PC-9 (cell line): Measurements from ENCODE around the gene HMX2.

Experiments used
- CTCF ChIP-seq: fragments of 200-600 bp; sonication (generic); conservative IDR thresholded peaks from 2 replicates; pipeline ENCODE4 v1.6.1; 2017; ENCODE audit warnings: mixed run types, antibody characterized with exemption, mild to moderate bottlenecking, moderate library complexity
- EZH2 ChIP-seq: fragments of 200-600 bp; sonication (generic); IDR thresholded peaks from 2 replicates; pipeline ENCODE4 v1.8.0; 2017; ENCODE audit warnings: antibody characterized with exemption, low read depth

GRCh38 chr10:123141791-123142700, 5.9 kb upstream of the HMX2 start:
- TF ChIP-seq CTCF (no peak), EZH2 (no peak)
